HCEC 1CT (cell line): ENCODE results near the gene APLP2.
"Not testable (repeated sequence)": the region's sequence is repeated elsewhere in the genome, so short reads cannot be mapped to it uniquely, and the experiment has no call there.

Experiments used
- DNase-seq: peaks from one replicate; pipeline ENCODE4 v3.0.0-alpha.2; 2017

The APLP2 gene

GRCh38 chr11:130061017-130061416, 8.7 kb upstream of the APLP2 start:
- DNase-seq = no peak

GRCh38 chr11:130062026-130062425, 7.7 kb upstream of the APLP2 start:
- no peak for DNase-seq

GRCh38 chr11:130063451-130063850, 6.2 kb upstream of the APLP2 start:
- no peak for DNase-seq

DNA sequence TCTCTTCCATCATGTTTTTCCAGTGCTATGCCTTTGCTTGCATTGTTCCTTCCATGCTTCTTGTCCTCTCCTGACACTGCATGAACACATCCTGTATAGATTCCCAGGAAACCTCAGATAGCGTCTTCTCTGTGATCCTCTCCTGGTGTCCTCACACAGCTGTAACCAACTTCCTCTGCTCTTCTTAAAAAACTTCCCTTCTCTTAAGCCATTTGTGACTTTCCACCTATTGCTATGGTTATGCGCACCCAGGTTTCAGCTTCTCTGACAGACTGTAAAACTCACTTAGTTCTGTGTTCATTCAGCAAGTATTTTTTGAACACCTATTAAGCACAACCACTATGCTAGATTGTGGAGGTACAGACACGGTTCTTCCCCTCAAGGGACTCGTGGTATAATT, 5.1 kb upstream of the APLP2 start:
- no peak for DNase-seq

DNA sequence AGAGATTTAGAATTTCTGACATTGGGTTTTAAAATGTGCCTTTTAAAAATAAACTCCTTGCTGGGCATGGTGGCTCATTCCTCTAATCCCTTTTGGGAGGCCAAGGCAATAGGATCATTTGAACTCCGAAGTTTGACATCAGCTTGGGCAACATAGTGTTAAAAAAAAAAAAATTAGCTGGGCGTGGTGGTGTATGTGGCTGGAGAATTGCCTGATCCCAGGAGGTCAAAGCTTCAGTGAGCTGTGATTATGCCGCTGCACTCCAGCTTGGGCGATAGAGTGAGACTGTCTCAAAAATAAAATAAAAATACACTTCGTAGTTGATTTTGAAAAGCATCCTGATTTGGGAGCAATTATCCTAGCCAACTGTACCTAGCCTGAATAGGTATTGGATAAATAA, 3.4 kb upstream of the APLP2 start:
- no peak for DNase-seq

DNA sequence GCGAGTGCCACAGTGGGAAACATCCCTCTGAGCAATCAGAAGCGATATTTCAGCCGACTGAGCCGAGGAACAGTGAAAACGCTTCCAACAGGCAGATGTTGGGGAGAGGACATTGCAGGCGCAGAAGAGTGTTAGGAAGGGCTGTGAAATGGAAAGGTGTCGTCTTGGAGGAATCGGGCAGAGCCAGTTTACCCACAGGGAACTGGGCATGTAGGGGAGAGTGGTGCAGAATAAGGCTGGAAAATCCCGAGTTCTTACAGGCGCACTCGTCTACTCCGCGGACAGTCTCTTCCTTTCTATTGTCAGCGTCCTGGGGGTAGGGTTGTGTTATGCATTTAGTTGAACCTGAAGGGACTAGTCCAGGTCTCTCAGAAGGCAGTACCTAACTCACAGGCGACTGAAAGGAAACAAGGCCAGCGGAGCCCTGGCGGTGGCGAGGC, 1.1 kb upstream of the APLP2 start:
- no peak for DNase-seq

GRCh38 chr11:130068986-130069658, 572 bp upstream of the APLP2 start:
- DNase-seq = peak; percentile 92

GRCh38 chr11:130070109-130070845, 583 bp downstream of the APLP2 start:
- peak; percentile 31 for DNase-seq

DNA sequence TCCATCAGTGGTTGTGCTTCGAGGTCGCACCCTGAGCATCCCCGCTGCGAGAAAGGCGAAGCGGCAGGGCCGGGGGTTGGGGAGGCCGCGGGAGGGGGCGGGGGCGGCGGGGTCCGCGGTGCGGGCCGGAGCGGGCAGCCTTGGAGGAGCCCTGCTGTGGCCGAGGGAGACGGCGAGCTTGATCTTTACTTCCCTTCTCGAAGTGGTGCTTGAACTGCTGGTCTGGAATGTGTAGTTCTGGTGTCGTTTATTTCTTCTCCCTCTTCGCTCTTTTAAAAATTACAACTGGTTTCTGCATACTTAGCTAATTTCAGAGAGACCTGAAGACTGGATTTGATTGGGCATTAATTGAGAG, 1.1 kb downstream of the APLP2 start:
- peak; percentile 26 for DNase-seq

- DNase-seq = peak; percentile 52
Measured at GRCh38 chr11:130071211-130071712, 1.6 kb downstream of the APLP2 start.

GRCh38 chr11:130074736-130075135, 5.0 kb downstream of the APLP2 start:
- DNase-seq = no peak

- DNase-seq = no peak
Measured at GRCh38 chr11:130076778-130077481, 7.2 kb downstream of the APLP2 start.

- DNase-seq = no peak
Measured at GRCh38 chr11:130077671-130078070, 8.0 kb downstream of the APLP2 start.

GRCh38 chr11:130078080-130078479, 8.4 kb downstream of the APLP2 start:
- no peak for DNase-seq

GRCh38 chr11:130085671-130086290, 16.1 kb downstream of the APLP2 start:
- DNase-seq = no peak

- DNase-seq = no peak
Measured at GRCh38 chr11:130086669-130087068, 17.0 kb downstream of the APLP2 start.

GRCh38 chr11:130087294-130087926, 17.7 kb downstream of the APLP2 start:
- DNase-seq = no peak

DNA sequence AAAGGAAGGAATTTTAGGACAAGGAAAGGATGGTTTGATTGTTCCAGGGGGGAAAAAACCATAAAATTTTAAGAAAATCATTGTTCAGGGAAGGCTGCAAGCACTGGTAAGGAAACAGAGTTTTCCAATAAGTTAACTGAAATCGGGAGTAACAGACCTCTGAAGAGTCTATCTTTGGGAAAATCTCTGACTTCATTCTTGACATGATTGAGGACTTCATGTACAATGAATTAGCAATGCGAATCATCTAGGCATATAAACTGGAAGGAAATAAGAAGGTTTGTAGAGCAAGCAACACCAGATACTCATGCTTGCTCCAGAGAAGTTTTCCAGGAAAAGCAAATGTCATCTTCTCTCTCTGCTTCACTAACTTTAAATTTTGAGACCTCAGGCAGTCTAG, 18.5 kb downstream of the APLP2 start:
- DNase-seq = no peak

DNA sequence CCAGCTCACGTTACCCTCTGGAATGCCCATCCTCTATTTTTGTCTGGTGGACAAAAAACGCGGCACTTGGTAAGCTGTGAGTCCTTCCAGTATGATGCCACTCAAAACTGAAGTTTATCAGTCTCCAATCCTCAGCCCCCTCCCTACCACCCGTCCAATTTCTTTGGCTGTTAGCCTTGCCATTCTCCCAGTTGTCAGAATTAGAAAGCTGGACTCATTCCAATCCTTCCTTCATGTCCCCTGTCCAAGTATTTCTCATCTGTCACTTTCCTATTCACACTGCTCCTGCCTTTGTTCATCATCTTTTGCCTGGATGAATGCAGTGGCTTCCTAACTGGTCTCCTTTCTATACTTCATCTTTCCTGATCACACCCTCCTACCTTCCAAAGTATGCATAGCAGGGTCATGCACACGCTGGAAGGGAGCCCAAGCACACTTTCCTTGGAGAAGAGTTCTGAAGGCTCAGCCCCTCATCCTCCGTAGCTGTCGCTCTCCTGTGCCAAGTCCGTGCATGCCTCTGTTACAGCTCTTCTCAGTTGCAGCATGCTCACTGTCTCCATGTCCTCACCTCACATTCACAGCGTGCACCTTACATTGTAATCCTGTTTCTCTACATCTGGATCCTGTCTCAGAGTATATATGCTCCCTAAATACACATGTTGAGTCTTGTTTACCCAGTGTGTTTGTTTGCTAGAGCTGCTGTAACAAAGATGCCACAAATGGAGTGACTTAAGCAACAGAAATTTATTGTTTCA, 19.4 kb downstream of the APLP2 start:
- DNase-seq = no peak

DNA sequence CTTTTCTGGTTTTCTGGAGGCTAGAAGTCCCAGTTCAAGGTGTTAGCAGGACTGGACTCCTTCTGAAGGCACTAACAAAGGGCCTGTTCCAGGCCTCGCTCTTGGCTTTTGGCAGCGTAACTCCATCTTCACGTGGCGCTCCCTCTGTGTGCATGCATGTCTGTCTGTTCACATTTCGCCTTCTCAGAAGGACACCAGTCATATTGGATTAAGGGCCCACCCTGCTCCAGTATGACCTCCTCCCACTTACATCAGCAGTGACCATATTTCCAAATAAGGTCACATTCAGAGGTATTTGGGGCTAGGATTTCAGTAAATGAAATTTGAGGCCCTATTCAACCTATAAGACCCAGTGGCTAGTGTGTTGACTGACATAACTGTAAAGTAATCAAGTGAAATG, 20.0 kb downstream of the APLP2 start:
- DNase-seq = no peak

DNA sequence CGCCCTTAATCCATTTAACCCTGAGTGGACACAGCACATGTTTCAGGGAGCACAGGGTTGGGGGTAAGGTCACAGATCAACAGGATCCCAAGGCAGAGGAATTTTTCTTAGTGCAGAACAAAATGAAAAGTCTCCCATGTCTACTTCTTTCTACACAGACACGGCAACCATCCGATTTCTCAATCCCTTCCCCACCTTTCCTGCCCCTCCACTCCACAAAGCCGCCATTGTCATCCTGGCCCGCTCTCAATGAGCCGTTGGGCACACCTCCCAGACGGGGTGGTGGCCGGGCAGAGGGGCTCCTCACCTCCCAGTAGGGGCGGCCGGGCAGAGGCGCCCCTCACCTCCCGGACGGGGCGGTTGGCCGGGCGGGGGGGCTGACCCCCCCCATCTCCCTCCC, 20.8 kb downstream of the APLP2 start:
- DNase-seq = not testable (repeated sequence)

- not testable (repeated sequence) for DNase-seq
Measured at GRCh38 chr11:130091169-130091568, 21.5 kb downstream of the APLP2 start.
